WI38 (cell line): ENCODE measurements around the gene MCM7.

Experiments
- H3K4me3 ChIP-seq: 2 replicates; pipeline ENCODE4 v1.5.1; 2011; ENCODE audit warnings: low read depth, mild to moderate bottlenecking, control low read depth, low read length
- TF ChIP-seq, protein P1 (sequence below): IDR thresholded peaks from 2 replicates; pipeline ENCODE4 v1.5.1; 2012; ENCODE audit warnings: low read depth, mild to moderate bottlenecking, control low read depth, low read length

MCM7 gene

GRCh38 chr7:100100420-100101015 is 679 bp downstream of the MCM7 start:
- TF ChIP-seq, protein P1, sequence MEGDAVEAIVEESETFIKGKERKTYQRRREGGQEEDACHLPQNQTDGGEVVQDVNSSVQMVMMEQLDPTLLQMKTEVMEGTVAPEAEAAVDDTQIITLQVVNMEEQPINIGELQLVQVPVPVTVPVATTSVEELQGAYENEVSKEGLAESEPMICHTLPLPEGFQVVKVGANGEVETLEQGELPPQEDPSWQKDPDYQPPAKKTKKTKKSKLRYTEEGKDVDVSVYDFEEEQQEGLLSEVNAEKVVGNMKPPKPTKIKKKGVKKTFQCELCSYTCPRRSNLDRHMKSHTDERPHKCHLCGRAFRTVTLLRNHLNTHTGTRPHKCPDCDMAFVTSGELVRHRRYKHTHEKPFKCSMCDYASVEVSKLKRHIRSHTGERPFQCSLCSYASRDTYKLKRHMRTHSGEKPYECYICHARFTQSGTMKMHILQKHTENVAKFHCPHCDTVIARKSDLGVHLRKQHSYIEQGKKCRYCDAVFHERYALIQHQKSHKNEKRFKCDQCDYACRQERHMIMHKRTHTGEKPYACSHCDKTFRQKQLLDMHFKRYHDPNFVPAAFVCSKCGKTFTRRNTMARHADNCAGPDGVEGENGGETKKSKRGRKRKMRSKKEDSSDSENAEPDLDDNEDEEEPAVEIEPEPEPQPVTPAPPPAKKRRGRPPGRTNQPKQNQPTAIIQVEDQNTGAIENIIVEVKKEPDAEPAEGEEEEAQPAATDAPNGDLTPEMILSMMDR = no peak
- peak overlapping the region; percentile 78 for H3K4me3 ChIP-seq

- TF ChIP-seq, protein P1 = no peak
- peak overlapping the region; percentile 78 for H3K4me3 ChIP-seq
Measured at GRCh38 chr7:100099452-100099851, 1.7 kb downstream of the MCM7 start.

DNA sequence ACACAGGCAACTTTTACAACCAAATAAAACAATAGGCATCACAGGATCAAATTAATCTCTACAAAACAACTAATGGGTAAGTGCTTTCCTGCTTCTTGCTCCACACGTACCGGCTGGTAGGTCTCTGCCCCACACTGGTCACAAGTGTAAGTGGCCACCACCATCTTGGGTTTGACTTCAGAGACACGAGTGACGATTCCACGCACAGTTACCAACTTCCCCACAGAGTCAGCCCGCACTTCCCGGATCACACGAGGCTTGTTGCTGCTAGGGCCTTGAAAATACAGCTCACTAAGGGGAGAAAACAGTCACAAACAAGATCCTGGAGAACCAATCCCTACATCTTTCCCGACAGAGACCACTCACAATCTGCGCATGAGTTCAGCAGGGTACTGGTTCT is 2.3 kb downstream of the MCM7 start:
- TF ChIP-seq, protein P1 = no peak
- no peak overlapping the region for H3K4me3 ChIP-seq

DNA sequence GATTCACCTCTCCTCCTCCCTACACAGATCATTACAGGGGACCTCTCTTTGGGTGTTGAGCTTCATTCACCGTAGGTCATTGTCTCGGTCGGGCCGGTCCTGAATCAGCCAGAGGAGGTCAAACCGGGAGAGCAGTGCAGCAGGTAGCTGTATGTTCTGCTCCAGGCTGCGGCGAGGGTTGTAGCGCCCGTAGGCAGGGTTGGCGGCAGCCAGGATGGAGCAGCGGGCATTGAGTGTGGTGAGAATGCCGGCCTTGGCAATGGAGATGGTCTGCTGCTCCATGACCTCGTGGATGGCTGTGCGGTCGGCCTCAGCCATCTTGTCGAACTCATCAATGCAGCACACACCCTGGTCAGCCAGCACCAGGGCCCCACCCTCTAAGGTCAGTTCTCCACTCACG is 5.5 kb downstream of the MCM7 start:
- TF ChIP-seq, protein P1 = no peak
- H3K4me3 ChIP-seq = no peak overlapping the region

GRCh38 chr7:100095289-100095688 is 5.9 kb downstream of the MCM7 start:
- TF ChIP-seq, protein P1 = no peak
- H3K4me3 ChIP-seq = no peak overlapping the region

DNA sequence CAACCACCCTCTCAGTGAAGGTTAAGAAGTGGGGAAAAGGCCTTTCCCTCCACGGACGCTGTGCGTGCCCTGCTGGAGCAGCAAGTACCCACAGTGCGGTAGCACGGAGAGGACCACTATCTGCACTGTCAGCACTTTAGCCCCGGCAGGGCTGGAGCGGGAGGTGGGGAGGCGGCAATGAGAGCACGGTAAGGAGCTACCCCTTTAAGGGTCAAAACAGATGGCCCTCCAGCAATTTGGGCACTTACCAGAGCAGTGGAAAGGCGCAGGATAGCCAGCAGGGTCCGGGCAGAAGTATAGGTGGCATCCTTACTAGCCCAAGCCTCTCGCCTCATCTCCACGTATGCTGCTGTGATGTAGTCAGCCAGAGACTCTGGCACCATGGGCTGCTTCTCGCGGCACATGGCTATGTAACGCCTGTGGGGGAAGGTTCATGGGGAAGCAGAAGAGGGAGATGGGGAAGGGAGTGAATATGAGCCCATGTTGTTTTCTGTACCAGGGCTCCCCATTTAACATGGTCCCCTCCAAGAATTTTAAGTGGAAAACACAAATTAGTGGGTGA is 7.2 kb downstream of the MCM7 start:
- H3K4me3 ChIP-seq = no peak overlapping the region
- TF ChIP-seq, protein P1 = no peak

DNA sequence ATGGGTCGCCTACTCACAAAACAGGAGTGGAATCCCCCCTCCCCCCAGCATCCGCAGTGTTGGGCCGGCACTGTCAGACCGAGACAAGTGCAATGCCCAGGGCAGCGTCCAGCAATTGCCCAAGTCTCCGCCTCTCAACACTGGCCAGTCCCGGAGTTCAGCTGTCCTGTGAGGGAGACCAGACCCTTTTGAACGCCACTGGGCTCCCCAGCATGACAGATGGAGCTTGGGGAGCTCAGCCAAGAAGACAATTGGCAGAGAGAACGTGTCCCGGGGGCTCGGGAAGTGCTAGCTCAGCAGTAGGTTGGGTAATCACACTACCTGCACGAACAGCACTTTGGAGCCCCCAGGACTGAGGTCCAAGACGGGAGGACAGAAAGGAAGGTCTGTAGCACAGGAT is 7.7 kb downstream of the MCM7 start:
- TF ChIP-seq, protein P1 = no peak
- no peak overlapping the region for H3K4me3 ChIP-seq
